Measurements from ENCODE around the gene F3.
"Not testable (repeated sequence)": the region's sequence is repeated elsewhere in the genome, so short reads cannot be mapped to it uniquely, and the experiment has no call there.

Gene F3

DNA sequence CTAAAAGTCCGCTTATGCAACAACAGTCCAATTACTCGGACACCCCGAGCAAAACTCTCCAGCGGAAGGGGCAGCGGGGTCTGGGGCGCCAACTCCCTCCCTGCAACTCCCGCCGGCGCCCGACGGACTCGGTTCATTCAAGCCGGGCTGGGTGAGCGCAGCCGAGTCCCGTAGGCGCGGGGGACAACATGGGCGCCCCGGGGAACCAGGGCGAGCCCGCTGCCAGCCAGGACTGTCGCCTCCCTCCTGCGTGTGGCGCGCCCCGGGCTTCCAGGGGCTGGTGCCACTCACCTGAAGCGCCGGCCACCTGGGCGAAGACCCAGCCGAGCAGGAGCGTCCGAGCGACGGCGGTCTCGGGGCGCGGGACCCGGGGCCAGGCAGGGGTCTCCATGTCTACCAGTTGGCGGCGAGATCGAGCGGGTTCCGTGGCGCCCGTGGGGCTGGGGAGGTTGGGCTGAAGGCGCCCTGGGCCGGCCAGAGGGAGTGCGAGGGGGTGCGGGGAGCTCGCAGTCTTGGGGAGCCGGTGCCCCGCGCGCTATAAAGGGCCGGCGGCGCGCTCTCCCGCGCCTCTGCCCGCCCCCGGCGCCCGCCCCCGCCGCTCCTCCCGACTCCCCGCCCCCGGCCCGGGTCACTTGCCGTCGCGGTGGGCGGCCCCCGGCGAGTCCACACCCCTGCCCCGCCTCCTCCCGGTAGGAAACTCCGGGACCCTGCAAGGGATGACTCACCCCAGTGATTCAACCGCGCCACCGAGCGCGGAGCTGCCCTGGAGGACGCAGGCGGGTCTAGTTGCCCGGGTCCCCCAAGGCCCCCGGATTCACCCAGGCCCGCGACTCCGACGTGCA is at the start of gene F3:
Gene F3, minus strand, starts transcription at position 514 of the 842 bp plus-strand sequence. Its CDS starts 123 bp downstream, at position 391.
- DNase-seq (ENCODE audit: low spot score): peak; percentile 90

DNA sequence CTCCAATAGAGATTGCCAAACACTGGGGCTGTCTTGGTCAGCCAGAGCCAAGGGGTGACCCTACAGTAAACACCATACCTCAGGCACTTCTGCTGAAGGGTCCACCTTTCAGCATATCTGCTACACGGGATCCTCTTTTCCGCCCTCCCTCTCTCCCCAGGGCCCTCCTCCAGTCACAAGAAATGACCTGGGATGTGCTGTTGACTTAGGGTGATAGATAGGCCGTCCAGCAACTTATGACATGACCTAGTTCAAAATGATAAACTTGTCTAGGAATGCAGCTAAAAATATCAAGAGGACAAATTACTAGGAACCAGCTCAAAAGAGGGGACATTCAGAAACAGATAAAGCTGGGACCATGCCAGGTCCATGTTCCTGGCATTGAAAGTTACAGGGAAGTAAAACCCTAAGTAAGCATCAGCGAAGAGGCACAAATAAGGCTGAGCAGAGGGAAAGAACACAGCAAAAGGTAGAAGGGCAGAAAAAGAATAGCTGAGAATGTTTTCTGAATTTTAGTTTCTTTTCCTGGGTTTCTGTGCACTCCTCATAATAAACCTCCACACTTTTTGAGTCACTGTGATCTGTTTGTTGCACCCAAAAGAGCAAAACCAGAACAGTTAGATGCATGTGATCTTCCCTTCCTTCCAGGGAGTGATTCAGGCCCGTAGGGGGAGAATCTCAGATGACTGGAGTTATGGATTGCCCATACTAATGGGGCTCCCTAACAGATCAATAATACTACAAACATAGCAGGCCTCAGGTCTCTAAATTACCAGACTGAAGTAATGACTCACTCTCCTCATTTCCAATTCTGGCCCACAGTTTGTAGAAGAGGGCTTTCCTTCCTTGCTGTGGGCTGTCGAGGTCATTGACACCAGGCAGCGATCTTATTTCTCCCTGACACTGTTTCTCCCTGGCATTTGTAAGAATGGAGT is 48.9 kb upstream of the F3 start:
- no peak for DNase-seq (ENCODE audit: low spot score)

GRCh38 chr1:94589728-94590127 is 48.2 kb upstream of the F3 start:
- no peak for DNase-seq (ENCODE audit: low spot score)

DNA sequence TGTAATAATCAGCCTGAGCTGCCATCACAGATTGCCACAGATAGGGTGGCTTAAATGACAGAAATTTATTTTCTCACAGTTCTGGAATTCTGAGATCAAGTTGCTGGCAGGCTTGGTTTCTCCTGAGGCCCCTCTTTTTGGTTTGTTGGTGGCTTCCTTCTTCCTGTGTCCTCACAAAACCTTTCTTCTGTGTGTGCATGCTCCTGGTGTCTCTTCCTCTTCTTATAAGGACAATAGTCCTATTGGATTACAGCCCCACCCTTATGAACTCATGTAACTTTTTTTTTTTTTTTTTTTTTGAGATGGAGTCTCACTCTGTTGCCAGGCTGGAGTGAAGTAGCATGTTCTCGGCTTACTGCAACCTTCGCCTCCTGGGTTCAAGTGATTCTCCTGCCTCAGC is 41.0 kb upstream of the F3 start:
- DNase-seq (ENCODE audit: low spot score): no peak

DNA sequence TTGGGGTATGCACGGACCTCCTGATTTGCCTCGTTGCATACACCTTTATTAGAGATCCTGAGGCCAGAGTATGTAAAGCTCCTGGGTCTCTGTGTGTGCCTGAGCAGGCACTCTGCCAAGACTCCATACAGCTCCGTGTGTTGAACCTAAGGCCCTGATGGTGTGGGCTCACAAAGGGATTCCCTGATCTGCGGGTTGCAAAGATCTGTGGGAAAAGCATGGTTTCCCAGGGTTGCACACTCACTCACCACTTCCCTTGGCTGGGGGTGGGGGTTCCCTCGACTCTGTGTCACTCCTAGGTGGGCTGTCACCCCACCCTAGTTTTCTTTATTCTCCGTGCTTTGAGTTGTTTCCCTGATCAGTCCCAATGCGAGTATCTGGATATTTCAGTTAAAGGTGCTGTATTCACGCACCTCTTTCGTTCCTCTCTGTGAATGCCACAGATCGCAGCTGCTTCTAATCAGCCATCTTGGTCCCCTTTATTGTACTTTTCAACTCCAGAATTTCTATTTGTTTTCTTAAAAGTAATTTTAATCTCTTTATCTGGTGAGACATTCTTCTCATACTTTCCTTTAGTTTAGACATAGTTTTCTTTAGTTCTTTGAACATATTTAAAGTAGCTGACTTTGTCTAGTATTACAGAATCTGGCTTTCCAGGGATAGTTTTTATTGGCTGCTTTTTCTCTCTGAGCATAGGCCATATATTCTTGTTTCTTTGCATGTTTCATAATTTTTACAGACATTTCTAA is 39.0 kb upstream of the F3 start:
- peak; percentile 33 for DNase-seq (ENCODE audit: low spot score)

DNA sequence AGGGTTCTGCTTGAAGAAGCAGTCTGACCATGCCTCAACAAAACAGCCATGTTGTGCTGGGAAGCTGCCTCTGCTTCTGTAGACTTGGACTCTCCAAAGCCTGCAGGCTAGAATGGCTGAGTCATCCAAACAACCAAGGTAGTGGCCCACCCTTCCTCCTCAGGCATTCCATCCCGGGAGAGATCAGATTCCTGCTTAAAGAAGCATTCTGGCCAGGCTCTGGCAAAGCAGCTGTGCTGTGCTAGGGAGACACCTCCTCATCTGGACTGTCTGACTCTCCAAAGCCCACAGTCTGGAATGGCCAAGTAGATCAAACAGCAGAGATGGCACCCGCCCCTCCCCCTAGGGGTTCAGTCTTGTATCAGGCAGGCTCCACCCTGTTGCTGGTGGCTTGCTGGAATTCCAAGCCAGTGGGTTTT is 38.3 kb upstream of the F3 start:
- DNase-seq (ENCODE audit: low spot score): peak; percentile 91

DNA sequence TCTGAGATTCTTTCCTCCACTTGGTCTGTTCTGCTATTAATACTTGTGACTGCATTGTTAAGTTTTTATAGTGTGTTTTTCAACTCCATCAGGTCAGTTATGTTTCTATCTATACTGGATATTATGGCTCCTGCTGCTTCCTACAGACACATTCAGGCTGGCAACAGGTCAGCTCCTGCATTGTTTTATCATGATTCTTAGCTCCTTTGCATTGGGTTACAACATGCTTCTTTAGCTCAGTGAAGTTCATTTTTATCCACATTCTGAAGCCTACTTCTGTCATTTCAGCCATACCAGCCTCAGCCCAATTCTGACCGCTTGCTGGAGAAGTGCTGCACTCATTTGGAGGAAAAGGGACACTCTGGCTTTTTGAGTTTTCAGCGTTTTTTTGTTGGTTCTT is 37.3 kb upstream of the F3 start:
- no peak for DNase-seq (ENCODE audit: low spot score)

GRCh38 chr1:94573917-94574316 is 32.4 kb upstream of the F3 start:
- not testable (repeated sequence) for DNase-seq (ENCODE audit: low spot score)

DNA sequence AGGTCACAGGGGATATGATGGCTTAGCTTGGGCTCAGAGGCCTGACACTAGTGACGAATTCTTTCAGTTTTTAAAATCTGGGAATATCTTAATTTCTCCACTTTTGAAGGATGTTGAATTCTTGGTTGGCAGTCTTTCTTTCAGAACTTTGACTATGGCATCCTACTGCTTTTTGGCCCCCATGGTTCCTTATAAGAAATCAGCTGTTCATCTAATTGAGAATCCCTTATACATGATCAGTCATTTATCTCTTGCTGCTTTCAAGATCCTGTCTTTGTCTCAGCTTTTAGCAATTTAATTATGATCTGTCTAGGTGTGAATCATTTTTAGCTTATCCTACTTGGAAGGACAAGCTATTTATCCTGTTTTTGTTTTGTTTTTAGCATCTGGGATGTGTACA is 31.2 kb upstream of the F3 start:
- no peak for DNase-seq (ENCODE audit: low spot score)

DNA sequence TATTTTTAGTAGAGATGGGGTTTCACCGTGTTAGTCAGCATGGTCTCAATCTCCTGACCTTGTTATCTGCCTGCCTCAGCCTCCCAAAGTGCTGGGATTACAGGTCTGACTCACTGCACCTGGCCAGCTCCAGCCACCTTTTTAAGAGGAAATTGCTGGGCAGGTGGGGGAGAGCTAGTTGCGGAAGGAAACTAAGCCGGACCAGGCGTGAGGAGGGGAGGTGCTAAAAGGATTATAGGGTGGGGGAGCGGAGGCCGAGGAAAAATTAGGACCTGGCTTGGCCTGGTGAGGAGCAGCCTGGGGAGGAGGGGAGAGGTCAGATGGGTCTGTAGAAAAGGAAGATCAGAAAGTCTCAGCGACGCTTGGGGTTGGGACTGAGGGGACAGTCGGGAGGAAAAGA is 29.4 kb upstream of the F3 start:
- DNase-seq (ENCODE audit: low spot score): not testable (repeated sequence)

GRCh38 chr1:94568806-94569205 is 27.2 kb upstream of the F3 start:
- not testable (repeated sequence) for DNase-seq (ENCODE audit: low spot score)

DNA sequence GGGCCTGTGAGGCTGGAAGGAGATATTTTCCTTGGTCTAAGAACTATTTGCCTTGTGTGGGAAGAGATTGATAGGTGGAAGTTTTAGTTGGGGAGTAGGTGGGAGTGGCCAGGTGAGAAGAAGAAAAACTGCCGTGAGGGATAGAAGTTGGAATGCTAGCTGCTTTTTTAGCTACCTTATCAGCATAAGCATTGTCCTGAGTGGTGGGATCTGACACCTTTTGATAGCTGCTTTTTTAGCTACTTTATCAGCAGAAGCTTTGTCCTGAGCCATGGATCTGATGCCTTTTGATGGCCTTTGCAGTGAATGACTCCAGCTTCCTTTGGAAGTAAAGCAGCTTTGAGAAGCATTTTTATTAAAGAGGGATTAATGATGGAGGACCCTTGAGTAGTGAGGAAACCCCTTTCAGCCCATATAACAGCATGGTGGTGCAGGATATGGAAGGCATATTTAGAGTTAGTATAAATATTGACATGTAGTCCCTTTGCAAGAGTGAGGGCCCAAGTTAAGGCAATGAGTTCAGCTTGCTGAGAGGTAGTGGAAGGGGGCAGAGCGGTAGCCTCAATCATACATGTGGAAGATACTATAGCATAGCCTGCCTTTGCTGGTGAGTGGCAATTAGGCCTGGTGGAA is 26.5 kb upstream of the F3 start:
- not testable (repeated sequence) for DNase-seq (ENCODE audit: low spot score)

DNA sequence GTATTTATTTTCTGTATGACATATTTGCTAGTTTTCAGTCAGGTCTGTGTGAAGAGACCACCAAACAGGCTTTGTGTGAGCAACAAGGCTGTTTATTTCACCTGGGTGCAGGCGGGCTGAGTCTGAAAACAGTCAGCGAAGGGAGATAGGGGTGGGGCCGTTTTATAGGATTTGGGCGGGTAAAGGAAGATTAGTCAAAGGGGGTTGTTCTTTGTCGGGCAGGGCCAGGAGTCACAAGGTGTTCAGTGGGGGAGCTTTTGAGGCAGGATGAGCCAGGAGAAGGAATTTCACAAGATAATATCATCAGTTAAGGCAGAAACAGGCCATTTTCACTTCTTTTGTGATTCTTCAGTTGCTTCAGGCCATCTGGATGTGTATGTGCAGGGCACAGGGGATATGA is 24.9 kb upstream of the F3 start:
- not testable (repeated sequence) for DNase-seq (ENCODE audit: low spot score)

GRCh38 chr1:94565901-94566300 is 24.3 kb upstream of the F3 start:
- no peak for DNase-seq (ENCODE audit: low spot score)

GRCh38 chr1:94562519-94563260 is 21.1 kb upstream of the F3 start:
- peak; percentile 77 for DNase-seq (ENCODE audit: low spot score)

DNA sequence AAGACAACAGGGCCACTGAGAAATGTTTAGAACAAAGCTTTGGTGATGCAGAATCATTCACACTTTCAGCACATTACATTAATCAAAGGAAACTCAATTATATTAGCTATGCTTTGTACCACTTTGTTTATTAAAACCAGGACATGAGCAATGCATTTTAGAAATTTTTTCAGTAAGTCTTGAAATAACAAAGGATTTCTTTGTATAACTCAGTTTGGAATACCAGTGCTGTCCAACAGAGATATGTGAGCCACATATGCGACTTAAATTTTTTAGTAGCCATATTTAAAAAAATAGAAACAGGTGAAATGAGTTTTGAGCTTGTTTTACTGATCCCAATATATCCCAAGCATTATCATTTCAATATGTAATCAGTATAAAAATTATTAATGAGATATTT is 18.8 kb upstream of the F3 start:
- no peak for DNase-seq (ENCODE audit: low spot score)

- DNase-seq (ENCODE audit: low spot score): no peak
Measured at GRCh38 chr1:94559921-94560320, 18.4 kb upstream of the F3 start.

DNA sequence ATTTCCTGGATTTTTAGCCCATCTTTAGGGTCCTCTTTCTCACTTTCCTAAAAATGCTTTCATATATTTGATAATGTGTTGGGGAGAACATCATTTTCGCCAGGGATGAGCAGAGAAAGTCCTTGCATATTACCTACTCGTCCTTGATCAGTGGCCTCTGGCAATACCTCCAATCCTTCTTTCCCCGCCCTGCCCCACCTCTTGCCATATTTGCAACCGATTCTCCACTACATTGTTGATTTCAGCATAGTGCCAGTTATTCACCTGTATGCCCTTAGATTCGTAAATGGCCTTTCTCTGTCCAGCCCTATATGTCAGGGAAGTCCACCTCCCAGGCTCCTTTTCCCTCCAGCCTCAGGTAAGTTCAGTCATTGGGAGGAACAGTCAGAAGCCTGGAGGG is 13.5 kb upstream of the F3 start:
- DNase-seq (ENCODE audit: low spot score): no peak

GRCh38 chr1:94554580-94554979 is 13.0 kb upstream of the F3 start:
- no peak for DNase-seq (ENCODE audit: low spot score)

- no peak for DNase-seq (ENCODE audit: low spot score)
Measured at GRCh38 chr1:94553931-94554330, 12.4 kb upstream of the F3 start.

DNA sequence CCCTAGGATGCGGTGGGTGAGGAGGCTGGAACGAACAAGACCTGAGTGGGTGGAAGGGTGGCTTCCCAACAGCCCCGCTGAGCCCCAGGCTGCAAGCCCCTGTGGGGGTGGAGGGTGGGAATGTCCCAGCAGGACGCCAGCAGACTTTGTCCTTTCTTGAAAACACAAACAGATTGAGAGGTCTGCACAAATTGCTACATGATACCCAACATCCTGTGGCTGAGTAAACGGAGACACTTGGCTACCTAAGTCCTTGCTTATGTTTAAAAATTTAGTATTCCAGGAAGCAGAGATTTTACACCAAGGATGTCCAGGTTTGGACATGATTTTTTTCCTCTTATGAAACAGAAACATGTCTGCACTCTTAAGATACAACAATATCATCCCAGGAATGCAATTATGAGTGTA is 11.8 kb upstream of the F3 start:
- DNase-seq (ENCODE audit: low spot score): no peak

Data from LoVo (cell line).